ENCODE measurements around the gene CLPTM1. TPM values are rescaled to one million over a fixed set of nuclear protein-coding genes. Genes with fewer than 3 reads are reported as not detected.

Gene CLPTM1
- total RNA-seq, 1 donor from 2014 or later: 91.4 TPM

DNA sequence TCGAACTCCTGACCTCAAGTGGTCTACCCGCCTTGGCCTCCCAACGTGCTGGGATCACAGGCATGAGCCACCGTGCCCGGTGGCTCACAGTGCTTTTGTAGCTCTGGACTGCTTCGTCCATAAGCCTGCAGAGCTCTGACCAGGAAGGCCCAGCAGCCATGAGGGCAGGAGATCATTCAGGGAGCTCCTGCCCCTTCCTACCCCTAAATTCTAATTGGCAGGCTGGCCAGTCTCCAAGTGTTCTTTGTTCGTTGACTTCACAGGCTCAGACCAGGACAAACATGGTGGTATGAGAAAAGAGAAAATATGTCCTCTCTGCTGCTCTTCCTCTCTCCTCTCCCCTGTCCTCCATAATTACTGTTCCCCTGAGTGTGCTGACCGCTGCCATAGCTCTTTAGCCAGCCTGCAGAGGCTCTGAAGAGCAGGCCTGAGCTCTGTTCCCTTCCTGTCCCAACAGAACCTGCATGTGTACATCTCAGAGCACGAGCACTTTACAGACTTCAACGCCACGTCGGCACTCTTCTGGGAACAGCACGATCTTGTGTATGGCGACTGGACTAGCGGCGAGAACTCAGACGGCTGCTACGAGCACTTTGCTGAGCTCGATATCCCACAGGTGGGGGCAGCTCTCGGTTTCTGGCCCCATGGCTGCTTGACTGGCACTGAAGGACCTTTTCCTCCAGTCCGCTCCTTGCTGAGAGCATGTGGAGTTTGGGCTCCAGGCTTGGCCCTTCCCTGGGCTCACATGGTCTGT, 19.0 kb downstream of the CLPTM1 start:
- Mint-ChIP-seq H3K9me3 (ENCODE audit: low read depth) (no peaks in the 10 kb centered on the region), H3K4me3 (ENCODE audit: unreplicated experiment) (no peak overlapping the region), H3K27ac (ENCODE audit: unreplicated experiment) (no peak overlapping the region), H3K4me1 (ENCODE audit: low read depth) (no peaks in the 10 kb centered on the region), H3K27me3 (ENCODE audit: low read depth) (no peaks in the 10 kb centered on the region), H3K36me3 (ENCODE audit: low read depth) (peaks cover 19% of the 10 kb centered on the region)
- no peak for DNase-seq (ENCODE audit: low spot score)
- TF ChIP-seq, protein P1, sequence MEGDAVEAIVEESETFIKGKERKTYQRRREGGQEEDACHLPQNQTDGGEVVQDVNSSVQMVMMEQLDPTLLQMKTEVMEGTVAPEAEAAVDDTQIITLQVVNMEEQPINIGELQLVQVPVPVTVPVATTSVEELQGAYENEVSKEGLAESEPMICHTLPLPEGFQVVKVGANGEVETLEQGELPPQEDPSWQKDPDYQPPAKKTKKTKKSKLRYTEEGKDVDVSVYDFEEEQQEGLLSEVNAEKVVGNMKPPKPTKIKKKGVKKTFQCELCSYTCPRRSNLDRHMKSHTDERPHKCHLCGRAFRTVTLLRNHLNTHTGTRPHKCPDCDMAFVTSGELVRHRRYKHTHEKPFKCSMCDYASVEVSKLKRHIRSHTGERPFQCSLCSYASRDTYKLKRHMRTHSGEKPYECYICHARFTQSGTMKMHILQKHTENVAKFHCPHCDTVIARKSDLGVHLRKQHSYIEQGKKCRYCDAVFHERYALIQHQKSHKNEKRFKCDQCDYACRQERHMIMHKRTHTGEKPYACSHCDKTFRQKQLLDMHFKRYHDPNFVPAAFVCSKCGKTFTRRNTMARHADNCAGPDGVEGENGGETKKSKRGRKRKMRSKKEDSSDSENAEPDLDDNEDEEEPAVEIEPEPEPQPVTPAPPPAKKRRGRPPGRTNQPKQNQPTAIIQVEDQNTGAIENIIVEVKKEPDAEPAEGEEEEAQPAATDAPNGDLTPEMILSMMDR (IDR thresholded peaks at IDR 0.05): no peak

DNA sequence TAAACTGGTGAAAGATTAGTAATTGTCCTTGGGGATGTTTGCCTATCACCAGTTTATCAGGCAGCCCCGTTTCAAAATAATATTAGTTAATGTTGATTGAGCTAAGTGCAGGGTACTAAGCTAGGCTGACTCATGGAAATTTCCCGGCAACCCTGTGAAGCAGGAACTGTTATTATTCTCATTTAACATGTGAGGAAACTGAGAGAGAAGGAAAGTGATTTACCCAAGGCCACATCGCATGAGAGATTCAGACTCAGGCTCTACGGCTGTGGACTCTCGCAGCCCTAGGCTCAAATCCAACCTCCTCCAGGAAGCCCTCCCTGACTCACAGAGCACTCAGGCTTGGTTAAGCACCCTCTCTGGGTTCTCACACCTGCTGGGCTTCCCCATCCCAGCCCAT, 19.7 kb downstream of the CLPTM1 start:
- H3K4me3 Mint-ChIP-seq (ENCODE audit: unreplicated experiment): no peak overlapping the region
- no peaks in the 10 kb centered on the region for H3K9me3 Mint-ChIP-seq (ENCODE audit: low read depth)
- peaks cover 21% of the 10 kb centered on the region for H3K36me3 Mint-ChIP-seq (ENCODE audit: low read depth)
- no peak for DNase-seq (ENCODE audit: low spot score)
- H3K27ac Mint-ChIP-seq (ENCODE audit: unreplicated experiment): no peak overlapping the region
- no peaks in the 10 kb centered on the region for H3K4me1 Mint-ChIP-seq (ENCODE audit: low read depth)
- H3K27me3 Mint-ChIP-seq (ENCODE audit: low read depth): no peaks in the 10 kb centered on the region
- TF ChIP-seq, protein P1 (IDR thresholded peaks at IDR 0.05): no peak

DNA sequence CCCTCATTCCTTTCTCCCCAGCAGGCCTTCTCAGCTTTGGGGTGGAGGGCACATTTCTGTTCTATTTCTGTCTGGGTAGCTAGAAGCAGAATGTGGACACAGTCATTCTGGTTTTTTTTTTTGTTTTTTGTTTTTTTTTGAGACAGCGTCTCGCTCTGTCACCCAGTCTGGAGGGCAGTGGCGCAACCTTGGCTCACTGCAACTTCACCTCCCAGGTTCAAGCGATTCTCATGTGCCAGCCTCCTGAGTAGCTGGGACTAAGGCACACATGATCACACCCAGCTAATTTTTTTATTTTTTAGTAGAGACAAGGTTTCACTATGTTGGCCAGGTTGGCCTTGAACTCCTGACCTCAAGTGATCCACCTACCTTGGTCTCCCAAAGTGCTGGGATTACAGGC, 20.3 kb downstream of the CLPTM1 start:
- no peaks in the 10 kb centered on the region for H3K27me3 Mint-ChIP-seq (ENCODE audit: low read depth)
- no peak for DNase-seq (ENCODE audit: low spot score)

DNA sequence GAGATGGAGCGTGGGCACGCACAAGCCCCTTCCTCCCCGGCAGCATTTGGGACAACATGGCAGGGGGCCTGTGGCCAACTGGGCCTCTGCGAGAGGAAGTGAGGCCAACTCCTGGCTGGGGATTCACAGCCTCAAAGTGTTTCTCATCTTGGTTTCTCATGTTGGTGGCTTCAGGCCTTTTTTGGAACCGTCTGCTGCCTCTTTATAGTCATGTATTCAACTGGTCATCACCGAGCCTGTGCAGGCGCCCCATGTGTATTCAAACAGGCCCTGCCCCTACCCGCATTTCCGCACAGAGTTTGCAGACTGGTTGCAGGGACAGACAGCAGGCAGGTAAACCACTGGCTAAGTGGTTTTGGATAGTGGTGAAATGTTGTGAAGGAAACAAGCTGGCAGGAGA, 28.8 kb downstream of the CLPTM1 start:
- Mint-ChIP-seq H3K4me3 (ENCODE audit: unreplicated experiment) (no peak overlapping the region), H3K9me3 (ENCODE audit: low read depth) (no peaks in the 10 kb centered on the region), H3K27ac (ENCODE audit: unreplicated experiment) (no peak overlapping the region), H3K27me3 (ENCODE audit: low read depth) (no peaks in the 10 kb centered on the region), H3K4me1 (ENCODE audit: low read depth) (no peaks in the 10 kb centered on the region), H3K36me3 (ENCODE audit: low read depth) (peaks cover 22% of the 10 kb centered on the region)
- TF ChIP-seq, protein P1 (IDR thresholded peaks at IDR 0.05): no peak
- DNase-seq (ENCODE audit: low spot score): no peak

More for the DNA sequence above, 20.3 kb downstream of the CLPTM1 start:
- Mint-ChIP-seq H3K9me3 (ENCODE audit: low read depth) (no peaks in the 10 kb centered on the region), H3K27ac (ENCODE audit: unreplicated experiment) (no peak overlapping the region), H3K4me1 (ENCODE audit: low read depth) (no peaks in the 10 kb centered on the region), H3K36me3 (ENCODE audit: low read depth) (peaks cover 21% of the 10 kb centered on the region), H3K4me3 (ENCODE audit: unreplicated experiment) (no peak overlapping the region)
- TF ChIP-seq, protein P1 (IDR thresholded peaks at IDR 0.05): no peak

DNA sequence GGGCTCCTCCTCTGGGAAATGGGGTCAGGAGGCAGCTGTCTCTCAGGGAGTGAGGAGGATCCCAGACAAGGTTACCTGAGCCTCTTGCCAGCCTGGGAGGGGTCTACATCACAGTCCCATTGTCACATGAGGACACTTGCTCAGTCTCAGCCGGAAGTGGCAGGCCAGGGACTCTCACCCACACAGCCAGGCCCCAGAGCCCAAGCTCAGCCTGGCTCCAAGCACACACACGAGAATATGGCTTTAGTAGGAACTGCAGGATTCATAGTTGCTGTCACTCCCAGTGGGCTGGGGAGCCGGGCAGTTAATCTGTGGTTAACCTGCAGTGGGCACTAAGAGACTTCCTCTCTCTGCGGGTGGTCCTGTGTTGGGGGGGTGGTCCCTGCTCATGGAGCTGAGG, 30.3 kb downstream of the CLPTM1 start:
- Mint-ChIP-seq H3K4me3 (ENCODE audit: unreplicated experiment) (no peak overlapping the region), H3K36me3 (ENCODE audit: low read depth) (peaks cover 22% of the 10 kb centered on the region), H3K27me3 (ENCODE audit: low read depth) (no peaks in the 10 kb centered on the region), H3K9me3 (ENCODE audit: low read depth) (no peaks in the 10 kb centered on the region), H3K4me1 (ENCODE audit: low read depth) (no peaks in the 10 kb centered on the region), H3K27ac (ENCODE audit: unreplicated experiment) (no peak overlapping the region)
- TF ChIP-seq, protein P1 (IDR thresholded peaks at IDR 0.05): no peak
- DNase-seq (ENCODE audit: low spot score): no peak

Measured in chondrocyte (in vitro differentiated cells).